HepG2 (cell line): Measurements from ENCODE around the gene FAM3C.

Experiments used
- CHD2 ChIP-seq: IDR thresholded peaks from 2 replicates; pipeline ENCODE4 v1.6.1; 2011; ENCODE audit warnings: low read depth, low read length, improper control_type of control experiment
- CTCF ChIP-seq: sonication (generic); formaldehyde crosslinking; IDR thresholded peaks from 2 replicates; pipeline ENCODE4 v1.5.0; 2020; ENCODE audit warnings: mild to moderate bottlenecking, missing genetic modification reagents, moderate library complexity
- FOXK2 ChIP-seq: fragments of 450-650 bp; IDR thresholded peaks from 2 replicates; pipeline ENCODE4 v1.6.1; 2016
- MIER2 ChIP-seq: IDR thresholded peaks from 2 replicates; pipeline ENCODE4 v1.6.1; 2016; ENCODE audit warnings: missing biosample characterization, missing genetic modification reagents
- ZNF460 ChIP-seq: sonication (generic); formaldehyde crosslinking; IDR thresholded peaks from 2 replicates; pipeline ENCODE4 v1.5.1; 2020; ENCODE audit warnings: missing genetic modification reagents, mild to moderate bottlenecking, borderline replicate concordance
- ZNF564 ChIP-seq: sonication (generic); formaldehyde crosslinking; IDR thresholded peaks from 2 replicates; pipeline ENCODE4 v1.8.1; 2023; ENCODE audit warnings: mild to moderate bottlenecking, missing genetic modification reagents
- TF ChIP-seq, protein P1 (sequence below): sonication (generic); formaldehyde crosslinking; IDR thresholded peaks from 2 replicates; pipeline ENCODE4 v1.5.0; 2020; ENCODE audit warnings: missing genetic modification reagents
- TF ChIP-seq, protein P2 (sequence below): IDR thresholded peaks from 2 replicates; pipeline ENCODE4 v1.6.1; 2012; ENCODE audit warnings: inconsistent platforms

DNA sequence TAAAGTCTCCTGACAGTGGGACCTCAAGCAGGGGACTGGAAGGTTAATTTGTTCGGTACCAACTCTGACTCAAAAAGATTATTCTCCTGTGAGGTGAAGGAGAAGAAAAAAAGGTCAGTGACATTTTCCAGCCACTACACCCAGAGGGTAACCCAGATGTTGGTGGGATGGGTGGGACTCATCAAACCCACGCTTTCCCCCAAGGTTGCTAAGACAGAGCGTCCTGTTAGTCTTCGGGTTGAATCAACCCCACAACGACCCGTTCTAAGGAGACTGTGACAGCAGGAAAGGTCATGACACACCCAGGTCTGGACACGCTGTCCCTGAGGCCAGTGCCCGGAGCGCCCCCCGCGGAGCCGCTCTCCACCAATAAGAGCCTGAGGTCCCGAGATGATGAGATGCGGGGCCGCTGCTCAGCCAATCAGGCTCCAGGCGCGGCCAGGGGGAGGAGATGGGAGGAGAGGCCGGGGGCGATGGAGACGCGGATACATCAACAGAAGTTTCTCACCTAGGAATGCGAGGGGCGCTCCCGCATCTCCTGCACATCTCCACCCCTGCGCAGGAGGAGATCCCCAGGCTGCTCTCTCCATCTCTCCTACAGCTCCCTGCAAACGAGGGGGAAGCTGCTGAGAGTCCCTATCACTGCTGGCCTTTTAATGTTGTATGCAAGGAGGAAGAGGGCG is 67.5 kb downstream of the FAM3C start, which contains the start of gene WNT16:
- TF ChIP-seq MIER2 (CRISPR knock-in tag): no peak
- no peak for TF ChIP-seq ZNF460
- TF ChIP-seq, protein P1, sequence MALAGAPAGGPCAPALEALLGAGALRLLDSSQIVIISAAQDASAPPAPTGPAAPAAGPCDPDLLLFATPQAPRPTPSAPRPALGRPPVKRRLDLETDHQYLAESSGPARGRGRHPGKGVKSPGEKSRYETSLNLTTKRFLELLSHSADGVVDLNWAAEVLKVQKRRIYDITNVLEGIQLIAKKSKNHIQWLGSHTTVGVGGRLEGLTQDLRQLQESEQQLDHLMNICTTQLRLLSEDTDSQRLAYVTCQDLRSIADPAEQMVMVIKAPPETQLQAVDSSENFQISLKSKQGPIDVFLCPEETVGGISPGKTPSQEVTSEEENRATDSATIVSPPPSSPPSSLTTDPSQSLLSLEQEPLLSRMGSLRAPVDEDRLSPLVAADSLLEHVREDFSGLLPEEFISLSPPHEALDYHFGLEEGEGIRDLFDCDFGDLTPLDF (CRISPR knock-in tag): no peak
- TF ChIP-seq, protein P2, sequence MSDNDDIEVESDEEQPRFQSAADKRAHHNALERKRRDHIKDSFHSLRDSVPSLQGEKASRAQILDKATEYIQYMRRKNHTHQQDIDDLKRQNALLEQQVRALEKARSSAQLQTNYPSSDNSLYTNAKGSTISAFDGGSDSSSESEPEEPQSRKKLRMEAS: no peak
- no peak for TF ChIP-seq CTCF
- TF ChIP-seq CHD2: no peak
- no peak for TF ChIP-seq FOXK2
- TF ChIP-seq ZNF564 (CRISPR knock-in tag): no peak
